Loucy (cell line): ENCODE data around the gene PXT1.

ENCODE experiments used
- EZH2phosphoT487 ChIP-seq: fragments of 200-600 bp; IDR thresholded peaks from 2 replicates; pipeline ENCODE4 v1.6.1; 2018; ENCODE audit warnings: antibody characterized with exemption, mild to moderate bottlenecking, moderate library complexity, borderline replicate concordance
- TF ChIP-seq, protein P1 (sequence below): fragments of 200-600 bp; sonication (generic); conservative IDR thresholded peaks from 2 replicates; pipeline ENCODE4 v1.5.1; 2014; ENCODE audit warnings: mild to moderate bottlenecking, antibody characterized with exemption, low read length

- TF ChIP-seq, protein P1, sequence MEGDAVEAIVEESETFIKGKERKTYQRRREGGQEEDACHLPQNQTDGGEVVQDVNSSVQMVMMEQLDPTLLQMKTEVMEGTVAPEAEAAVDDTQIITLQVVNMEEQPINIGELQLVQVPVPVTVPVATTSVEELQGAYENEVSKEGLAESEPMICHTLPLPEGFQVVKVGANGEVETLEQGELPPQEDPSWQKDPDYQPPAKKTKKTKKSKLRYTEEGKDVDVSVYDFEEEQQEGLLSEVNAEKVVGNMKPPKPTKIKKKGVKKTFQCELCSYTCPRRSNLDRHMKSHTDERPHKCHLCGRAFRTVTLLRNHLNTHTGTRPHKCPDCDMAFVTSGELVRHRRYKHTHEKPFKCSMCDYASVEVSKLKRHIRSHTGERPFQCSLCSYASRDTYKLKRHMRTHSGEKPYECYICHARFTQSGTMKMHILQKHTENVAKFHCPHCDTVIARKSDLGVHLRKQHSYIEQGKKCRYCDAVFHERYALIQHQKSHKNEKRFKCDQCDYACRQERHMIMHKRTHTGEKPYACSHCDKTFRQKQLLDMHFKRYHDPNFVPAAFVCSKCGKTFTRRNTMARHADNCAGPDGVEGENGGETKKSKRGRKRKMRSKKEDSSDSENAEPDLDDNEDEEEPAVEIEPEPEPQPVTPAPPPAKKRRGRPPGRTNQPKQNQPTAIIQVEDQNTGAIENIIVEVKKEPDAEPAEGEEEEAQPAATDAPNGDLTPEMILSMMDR: no peak
- no peak for TF ChIP-seq EZH2phosphoT487
These were observed 96.0 kb downstream of the PXT1 start for GRCh38 chr6:36346486-36347273.
